Hippocampal formation (tissue), 2 donors: ENCODE results near the gene ABHD4.
"Not testable (repeated sequence)": the region's sequence is repeated elsewhere in the genome, so short reads cannot be mapped to it uniquely, and the experiment has no call there.

Experiments
- DNase-seq, 2 donors: peaks; one replicate each; lab custom pipeline; 2025; lab: John Stamatoyannopoulos, UW

The ABHD4 gene

DNA sequence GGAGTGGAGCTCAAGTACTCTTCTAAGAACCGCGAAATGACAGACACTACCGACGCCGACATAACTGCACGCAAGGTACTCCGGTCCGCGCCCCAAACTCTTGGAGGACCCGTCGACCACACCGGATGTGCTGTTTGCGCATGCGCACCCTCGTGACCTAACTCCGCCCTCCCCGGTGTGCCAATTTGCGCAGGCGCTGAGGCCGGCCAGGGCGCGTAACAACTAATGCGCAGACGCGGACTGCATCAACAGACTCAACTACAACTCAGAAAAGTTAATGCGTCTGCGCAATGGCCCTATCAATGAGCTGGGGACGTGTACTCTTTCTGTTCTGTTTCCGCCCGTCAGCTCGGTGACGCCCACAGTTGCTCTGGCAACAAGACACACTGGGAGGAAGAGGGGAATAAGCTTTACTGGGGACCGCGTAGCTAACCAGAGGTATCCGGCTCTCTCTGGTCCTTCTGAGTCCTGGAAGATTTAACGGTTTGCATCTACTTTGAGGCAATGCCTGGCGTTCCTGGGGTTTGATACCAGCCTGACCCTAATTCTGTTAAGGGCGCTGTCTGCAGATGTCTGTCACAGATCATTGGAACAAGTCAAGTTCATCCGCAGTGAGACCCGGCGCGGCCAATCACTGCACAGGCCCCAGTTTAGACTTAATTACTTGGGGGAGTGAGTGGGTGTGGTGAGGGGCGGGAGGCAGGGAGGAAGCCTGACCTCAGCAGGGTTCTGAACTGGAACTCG lies 8.8 kb upstream of the ABHD4 start, which contains the start of gene DAD1:
Gene DAD1 (minus strand): TSS at position 129 of the 744 bp plus-strand sequence. CDS start 67 bp downstream, at position 62.
- peak; percentile 95 to 96 for DNase-seq

DNA sequence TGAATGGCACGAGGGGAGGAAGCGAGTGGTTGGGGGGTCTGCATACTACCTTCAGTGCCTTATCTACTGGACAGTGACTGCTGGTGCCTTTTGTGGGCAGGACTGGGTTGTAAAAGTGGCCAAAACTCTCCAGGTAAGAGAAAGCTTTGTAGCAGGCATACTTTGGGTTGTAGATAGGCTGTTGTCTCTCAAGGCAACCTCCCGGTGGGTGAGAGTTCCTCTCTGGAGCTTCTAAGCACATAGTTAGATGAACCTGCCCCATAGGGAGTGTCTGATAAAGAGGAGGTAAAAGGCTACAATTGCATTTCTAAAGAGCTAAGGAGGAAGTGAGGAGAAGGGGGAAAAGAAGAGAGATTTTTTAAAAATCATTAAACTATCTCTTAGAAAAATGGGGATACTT lies 4.9 kb upstream of the ABHD4 start:
- DNase-seq, result no peak

DNA sequence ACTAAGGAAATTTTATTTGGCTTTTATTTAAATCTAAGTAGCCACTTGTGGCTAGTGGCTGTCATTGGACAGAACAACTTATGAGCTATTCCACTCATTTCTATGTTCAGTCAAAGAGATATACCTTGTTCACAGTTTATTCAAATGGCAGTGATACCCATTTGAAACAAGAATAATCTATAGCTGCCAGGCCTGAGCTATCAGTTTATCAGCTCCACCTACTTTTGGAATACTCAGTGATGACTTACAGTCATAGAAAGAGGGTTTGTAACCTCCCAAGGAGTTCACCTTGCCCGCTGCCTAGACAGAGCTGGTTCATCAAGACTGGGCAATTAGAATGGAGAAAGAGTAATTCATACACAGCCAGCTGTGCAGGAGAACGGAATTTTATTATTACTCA lies 4.5 kb upstream of the ABHD4 start:
- DNase-seq, result no peak

DNA sequence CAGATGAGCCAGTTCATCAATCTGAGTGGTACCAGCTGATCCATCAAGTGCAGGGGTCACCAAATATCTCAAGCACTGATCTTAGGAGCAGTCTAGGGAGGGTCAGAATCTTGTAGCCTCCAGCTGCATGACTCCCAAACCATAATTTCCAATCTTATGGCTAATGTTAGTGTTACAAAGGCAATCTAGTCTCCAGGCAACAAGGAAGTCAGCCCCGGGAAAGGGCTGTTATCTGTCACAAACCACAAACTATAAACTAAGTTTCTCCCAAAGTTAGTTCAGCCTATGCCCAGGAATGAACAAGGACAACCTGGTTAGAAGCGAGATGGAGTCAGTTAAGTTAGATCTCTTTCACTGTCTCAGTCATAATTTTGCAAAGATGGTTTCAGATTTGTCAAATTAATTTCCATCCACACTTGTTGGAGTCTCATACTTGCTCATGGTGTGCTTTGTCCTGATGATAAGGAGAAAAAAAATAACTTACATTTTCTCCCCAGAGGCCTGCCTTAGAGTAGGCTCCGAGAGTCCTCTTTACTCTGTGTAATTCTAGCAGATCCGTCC lies 3.9 kb upstream of the ABHD4 start:
- DNase-seq, result no peak

DNA sequence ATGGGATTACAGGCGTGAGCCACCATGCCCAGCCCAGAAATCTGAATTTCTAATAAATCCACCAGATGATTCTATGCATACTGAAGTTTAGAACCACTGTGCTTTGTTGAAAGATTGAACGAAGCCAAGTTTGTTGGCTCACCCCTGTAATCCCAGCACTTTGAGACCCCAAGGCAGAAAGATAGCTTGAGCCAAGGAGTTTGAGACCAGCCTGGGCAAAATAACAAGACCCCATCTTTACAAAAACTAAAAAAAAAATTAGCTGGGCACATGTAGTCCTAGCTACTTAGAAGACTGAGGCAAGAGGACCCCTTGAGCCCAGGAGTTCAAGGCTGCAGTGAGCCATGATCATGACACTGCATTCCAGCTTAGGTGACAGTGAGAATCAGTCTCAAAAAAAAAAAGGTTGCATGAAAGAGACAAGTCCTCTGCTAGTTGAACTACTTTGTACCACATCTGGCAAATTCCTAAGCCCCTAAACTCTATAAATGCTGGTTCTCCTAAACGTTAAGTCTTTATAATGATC lies 1.7 kb upstream of the ABHD4 start:
- no peak for DNase-seq

DNA sequence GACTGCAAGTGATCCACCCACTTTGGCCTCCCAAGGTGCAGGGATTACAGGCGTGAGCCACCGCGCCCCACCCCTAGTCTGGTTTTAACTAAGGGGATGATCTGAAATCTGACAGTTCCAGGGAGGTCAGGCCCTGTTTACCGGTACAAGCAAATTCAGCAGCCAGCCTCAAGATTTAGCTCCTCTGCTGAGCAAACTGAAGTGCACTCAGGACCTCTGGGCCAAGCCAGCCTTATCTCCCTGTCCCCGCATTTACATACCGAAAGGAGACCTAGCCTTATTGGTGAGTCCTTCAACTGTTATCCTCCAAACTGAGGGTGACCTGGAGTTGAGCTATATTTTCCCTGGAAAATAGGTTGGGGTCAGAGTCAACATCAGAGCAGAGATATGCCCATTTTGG lies 835 bp upstream of the ABHD4 start:
- DNase-seq, result no peak

DNA sequence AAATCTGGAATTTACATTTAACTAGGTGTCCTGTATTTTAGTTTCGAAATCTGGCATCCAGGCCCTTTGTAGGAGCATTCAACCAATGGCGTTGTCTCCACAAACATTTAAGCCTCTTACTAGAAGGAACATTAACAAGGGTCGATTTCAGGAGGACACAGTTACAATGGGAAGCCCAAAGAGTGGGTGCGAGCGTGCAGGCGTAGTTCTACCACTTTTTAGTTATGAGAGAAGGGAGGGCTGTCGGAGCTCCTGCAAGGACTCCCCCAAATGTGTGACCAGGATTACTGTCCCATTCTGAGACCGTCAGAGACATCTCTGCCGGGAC lies 365 bp upstream of the ABHD4 start:
- no peak for DNase-seq

DNA sequence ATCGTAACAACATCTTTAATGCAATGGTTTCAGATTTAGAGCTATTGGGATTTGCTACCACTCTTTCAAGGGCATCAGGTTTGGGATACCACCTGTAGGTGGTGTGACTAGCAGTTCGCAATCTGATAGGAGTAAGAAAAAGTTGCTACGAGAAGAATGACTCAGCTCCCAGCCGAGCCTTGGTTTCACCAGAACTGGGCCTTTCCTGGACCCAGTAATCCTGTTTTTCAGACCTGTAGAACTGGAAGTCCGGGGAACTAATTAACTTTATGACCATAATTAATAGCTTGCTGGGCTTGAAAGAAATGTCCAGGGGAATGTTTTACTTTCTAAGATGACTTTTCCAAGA lies 770 bp downstream of the ABHD4 start:
- no peak for DNase-seq

DNA sequence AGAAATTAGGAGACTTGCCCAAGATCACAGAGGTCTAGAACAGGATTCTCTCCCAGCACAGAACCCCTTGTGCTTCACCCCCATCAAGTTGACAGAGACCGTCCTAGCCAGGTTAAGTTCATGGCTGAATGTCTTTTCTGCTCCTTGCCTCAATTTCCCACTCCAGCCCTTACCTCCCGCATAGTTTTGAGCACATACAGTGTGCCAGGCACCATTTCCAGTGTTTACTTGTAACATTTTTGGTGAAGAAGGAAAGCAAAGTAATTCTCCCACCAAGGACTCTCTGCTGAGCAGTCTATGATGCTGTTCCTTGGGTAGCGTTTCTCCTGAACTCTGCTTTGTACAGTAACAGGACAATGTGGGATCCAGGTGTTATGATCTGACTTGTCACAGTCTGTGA lies 1.2 kb downstream of the ABHD4 start:
- no peak for DNase-seq

DNA sequence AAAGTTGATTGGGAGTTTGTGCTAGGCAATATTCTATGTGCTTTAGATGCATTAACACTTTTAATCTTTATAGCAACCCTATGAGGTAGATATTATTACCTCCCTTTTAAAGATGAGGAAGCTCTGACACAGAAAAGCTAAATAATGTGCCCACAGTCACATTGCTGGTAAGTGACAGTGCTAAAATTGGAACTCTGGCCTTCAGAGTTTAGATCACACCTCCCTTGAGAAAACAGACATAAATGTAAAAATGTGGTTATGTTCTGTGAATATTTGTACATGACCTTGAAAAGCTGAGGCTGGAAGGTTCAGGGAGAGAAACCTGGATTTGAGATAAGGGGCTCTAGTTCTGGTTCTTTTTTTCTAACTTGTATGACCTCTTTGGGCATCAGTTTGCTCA lies 1.9 kb downstream of the ABHD4 start:
- DNase-seq, result no peak

DNA sequence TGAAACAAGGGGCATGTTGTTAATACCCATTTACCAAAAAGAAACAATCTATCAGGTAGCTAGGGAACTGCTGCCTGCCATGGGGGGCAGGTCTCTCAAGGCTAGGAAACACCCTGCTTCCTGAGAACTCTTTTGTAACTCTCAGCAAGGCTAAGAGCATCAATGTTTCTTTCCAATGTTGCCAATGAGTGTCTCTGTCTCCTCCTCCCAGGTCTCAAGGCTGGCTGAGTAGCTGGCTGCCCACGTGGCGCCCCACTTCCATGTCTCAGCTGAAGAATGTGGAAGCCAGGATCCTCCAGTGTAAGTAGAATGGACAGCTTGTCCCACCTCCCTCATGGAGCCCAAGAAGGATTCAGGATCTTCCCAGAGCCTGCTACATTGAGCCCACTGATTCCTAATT lies 3.4 kb downstream of the ABHD4 start:
- no peak for DNase-seq

DNA sequence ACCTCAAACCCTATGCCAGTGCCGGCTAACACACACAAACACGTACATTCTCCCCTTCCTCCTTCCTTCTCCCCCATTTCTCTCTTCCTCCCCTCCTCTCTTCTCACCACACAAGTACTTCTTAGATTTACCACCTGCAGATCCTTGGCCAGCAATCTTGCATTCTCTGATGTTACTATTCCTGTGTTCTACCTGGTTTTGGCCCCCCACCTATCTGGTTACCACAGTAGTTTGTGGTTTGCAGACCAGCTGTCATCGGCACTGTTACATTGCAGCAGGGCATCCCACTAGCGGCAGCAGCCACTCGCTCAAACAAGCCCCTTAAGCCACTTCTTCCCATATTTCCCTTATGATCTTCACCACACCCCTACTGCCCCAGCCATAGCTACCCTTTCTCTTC lies 3.9 kb downstream of the ABHD4 start:
- DNase-seq, result no peak

DNA sequence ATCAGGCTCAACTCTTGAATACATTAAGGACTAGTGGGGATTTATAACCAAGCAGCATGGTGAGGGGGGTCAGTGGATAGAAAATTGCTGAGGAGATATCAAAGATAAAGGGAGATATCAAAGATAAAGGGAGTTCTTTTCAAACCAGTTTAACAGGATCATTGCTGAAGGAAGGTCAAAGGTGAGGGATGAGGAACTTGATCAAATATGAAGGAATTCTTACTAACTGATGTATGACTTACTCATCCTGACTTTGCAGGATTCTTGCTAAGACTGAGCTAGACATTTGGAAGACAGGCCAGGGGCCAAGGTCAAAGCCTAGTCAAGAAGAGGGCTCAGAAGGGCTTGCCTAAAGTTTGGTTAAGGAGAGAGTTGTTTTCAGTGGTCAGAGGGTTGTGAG lies 4.8 kb downstream of the ABHD4 start:
- DNase-seq, result no peak

DNA sequence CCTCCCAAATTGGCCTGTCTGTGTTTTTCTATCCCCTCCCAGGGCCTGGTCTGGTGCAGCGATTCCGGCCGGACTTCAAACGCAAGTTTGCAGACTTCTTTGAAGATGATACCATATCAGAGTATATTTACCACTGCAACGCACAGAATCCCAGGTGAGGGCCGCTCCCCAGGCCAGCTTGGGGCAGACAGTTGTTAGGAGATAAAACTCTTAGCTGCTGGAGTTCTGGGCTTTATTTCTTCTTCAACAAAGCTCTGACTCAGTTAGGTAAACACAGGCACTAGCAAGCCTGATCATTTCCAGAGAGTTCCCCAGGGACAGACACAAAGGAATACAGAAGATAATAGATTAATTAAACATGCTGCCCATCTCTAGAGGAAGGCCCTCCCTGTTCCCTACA lies 8.3 kb downstream of the ABHD4 start:
- DNase-seq, result no peak

DNA sequence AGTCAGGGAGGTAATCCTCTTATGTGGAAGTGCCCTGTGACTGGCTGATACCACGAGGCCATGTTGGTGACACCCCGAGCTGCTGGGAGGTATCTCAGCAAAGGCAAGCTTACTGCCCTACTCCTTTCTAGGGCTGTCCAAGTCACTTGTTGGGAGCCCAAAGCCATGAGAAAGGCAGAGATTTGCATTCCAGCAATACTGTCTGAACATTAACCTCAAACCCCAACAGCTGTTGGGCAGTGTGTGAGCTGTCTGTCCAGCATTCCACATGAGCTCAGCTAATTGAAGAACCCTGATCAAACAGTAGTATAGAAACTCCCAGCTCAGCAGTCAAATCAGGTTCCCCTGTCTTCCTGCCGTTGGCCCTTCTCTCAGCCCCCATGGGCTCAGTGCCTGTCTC lies 9.2 kb downstream of the ABHD4 start:
- DNase-seq, result no peak

DNA sequence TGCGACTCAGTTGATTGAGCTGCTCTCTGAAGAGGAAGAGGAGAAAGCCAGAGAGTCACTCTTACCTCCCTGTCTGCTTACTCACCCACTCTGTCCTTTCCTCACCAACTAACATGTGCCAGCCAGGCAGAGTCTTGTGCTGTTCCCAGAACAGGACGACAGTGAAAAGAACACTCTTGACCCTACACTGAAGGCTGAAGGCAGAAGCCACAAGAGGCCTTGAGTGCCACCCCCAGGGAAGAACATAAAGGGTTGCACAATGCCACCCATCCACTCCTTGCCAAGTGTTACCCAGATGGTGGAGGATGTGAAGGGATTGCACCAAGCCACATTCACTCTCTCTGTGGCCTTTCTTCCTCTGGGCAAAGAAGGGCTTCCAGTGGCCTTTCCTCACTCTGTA lies 12.8 kb downstream of the ABHD4 start:
- no peak for DNase-seq

DNA sequence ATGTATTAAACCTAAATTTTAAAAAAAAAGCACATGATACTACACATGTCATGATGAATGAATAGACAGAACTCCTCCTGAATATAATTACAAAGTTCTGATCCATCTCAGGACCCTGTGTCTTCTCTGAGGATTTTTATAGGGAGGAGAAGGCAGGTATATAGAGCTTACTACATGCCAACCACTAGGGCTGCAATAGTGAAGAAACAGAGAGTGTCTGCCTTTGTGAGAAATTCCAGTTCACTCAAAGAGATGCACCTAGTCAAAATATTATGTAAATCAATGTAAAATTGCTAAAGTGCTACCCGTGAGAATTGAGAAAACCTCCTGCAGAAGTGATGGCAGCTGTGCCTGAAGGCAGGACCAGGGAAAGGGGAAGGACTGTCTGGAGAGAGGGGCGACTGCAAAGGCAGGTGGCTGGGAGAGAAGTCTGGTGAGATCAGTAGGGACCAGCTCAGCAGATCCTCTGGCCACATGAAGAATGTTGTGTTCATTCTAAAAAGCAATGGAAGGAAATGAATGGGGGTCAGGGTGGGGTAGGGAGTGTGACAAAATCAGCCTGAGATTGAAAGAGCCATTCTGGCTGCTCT lies 15.1 kb downstream of the ABHD4 start:
- DNase-seq, result no peak

DNA sequence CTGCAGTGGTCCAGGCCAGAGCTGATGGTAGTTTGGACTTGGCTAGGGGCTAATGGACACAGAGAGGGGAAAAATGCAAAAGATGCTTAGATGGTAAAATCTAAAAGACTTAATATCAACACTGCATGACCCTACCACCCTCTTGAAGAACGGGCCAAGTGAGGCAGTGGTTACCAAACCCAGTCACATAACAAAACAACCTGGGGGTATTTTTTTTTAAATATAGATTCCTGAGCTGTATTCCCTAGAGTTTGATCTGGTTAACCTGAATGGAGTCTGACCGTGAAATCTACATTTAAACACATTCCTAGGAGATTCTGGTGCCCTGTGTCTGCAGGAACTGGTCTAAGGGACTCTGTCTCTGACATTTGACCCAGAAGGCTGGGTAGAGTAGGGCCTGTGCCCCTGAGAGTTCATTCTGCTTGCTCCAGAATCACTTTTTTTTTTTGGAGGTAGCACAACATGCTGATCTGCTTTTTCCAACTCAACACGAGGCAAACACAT lies 15.7 kb downstream of the ABHD4 start:
- no peak for DNase-seq

DNA sequence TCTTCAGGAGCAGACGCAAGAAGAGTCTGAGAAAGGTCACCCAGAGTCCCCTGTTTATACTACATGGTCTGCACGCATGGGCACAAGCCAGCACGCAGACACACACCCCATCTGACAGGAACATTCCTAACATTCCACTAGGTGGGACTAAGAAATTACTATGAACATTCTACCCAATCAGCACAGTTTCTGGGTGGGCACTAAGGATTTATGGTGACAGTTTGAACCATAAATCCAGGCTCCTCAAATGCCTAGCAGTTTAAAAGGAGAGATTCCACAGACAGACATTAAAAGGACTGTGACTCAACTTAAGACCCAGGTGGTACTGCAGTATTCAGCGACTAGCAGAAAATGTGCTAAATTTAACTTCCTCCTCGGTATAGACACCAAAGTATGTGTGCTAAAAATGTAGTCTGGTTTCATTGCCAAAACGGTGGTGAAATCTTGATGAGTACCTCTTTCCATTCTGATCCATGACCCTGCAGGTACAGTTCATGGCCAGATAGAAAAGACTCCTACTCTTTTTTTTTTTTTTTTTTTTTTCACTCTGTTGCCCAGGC lies 16.2 kb downstream of the ABHD4 start:
- DNase-seq, result no peak

DNA sequence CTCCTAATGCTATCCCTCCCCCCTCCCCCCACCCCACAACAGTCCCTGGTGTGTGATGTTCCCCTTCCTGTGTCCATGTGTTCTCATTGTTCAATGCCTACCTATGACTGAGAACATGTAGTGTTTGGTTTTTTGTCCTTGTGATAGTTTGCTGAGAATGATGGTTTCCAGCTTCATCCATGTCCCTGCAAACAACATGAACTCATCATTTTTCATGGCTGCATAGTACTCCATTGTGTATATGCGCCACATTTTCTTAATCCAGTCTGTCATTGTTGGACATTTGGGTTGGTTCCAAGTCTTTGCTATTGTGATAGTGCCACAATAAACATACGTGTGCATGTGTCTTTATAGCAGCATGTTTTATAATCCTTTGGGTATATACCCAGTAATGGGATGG lies 17.7 kb downstream of the ABHD4 start:
- DNase-seq, result not testable (repeated sequence)

DNA sequence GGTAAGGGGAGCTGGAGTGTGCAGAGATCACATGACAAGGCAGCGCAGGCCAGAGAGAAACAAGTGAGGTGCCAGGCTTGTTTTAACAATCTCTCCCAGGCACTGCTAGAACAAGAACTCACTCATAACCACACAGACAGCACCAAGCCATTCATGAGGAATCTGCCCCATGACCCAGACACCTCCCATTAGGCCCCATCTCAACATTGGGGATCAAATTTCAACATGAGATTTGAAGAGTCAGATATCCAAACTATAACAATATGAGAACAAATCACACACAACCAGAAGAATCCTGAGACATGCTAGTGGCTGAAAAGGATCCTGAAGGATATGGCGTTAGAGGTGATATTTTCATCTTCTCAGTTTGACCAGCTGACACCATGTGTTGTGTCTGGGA lies 24.2 kb downstream of the ABHD4 start:
- DNase-seq, result no peak

DNA sequence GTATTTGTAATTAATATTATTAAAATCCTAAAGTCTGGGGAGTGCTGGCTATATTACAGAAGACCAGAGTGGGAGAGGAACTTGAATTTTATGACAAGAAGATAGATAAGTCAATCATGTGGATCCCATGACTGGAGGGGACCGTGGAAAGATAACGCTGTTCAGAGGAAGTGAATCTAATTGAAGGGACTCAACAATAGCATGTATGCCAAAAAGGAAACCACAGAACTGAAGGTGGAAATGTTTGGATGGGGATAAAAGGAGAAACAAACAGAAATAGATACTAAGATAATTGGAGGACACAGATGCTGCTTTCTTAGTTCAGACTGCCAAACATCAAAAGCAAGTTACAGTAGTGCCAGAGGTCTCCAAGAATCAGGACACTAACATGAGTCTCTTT lies 24.9 kb downstream of the ABHD4 start:
- DNase-seq, result no peak

DNA sequence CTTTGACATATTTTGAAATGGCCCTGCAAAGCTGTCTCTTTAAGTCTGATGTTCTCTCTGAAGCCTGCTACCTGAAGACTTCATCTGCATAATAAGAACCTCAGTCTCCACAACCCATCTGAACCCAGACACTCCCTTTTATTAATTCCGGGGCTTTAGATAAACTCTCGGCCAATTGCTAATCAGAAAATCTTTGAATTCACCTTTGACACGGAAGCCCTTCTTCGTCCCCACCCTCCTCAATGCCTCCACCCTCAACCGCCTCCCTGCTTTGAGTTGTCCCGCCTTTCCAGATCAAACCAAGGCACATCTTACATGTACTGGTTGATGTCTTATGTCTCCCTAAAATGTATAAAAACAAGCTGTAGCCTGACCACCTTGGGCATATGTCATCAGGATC lies 28.5 kb downstream of the ABHD4 start:
- DNase-seq, result no peak
